ENCODE results near the gene PHLPP2.
"Not testable (repeated sequence)": the region's sequence is repeated elsewhere in the genome, so short reads cannot be mapped to it uniquely, and the experiment has no call there.

PHLPP2 gene

GRCh38 chr16:71600822-71601221 lies 123.7 kb downstream of the PHLPP2 start:
- no peak for TF ChIP-seq CTCF (IDR thresholded peaks at IDR 0.05; ENCODE audit: extremely low read depth, insufficient read depth, missing control alignments)
- in situ Hi-C loops (cut with MboI; ENCODE audit: low pct_unique_long_range_greater_than_20kb, low sequenced_read_pairs, unreplicated experiment), result loop anchor here (25.0 kb wide), 1 partner anchor 189 kb away; no protein-coding TSS in a partner anchor
- no peak for DNase-seq (ENCODE audit: low spot score)

- in situ Hi-C loops (cut with MboI; ENCODE audit: low pct_unique_long_range_greater_than_20kb, low sequenced_read_pairs, unreplicated experiment); DNase-seq (ENCODE audit: low spot score): not testable (repeated sequence)
Measured at GRCh38 chr16:71598426-71598825, 126.1 kb downstream of the PHLPP2 start.

- in situ Hi-C loops (cut with MboI; ENCODE audit: low pct_unique_long_range_greater_than_20kb, low sequenced_read_pairs, unreplicated experiment); DNase-seq (ENCODE audit: low spot score): not testable (repeated sequence)
Measured at GRCh38 chr16:71595340-71595826, 129.1 kb downstream of the PHLPP2 start.

Measured in GM13977 (cell line).